ENCODE results near the gene TRIM10. TPM values are rescaled to one million over a fixed set of nuclear protein-coding genes. Genes with fewer than 3 reads are reported as not detected.

TRIM10 gene
- total and polyA plus RNA-seq, 2 experiments from 2014 or later = 0.31 TPM; not detected in 1

DNA sequence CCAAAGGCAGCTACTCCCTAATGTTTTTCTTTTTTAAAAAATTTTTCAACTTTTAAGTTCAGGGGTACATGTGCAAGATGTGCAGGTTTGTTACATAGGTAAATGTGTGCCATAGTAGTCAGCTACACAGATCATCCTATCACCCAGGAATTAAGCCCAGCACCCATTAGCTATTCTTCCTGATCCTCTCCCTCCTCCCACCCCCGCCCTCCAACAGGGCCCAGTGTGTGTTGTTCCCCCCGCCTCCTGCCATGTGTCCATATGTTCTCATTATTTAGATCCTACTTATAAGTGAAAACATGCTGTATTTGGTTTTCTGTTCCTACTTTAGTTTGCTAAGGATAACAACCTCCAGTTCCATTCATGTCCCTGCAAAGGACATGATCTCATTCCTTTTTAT lies 14.8 kb upstream of the TRIM10 start:
- H3K9me3 Mint-ChIP-seq = peaks cover under 1% of the 10 kb centered on the region; the same call in 1 of the 3 replicates
- ATAC-seq = no peak

More for the DNA sequence above, 14.8 kb upstream of the TRIM10 start:
- H3K36me3 ChIP-seq (ENCODE audit: insufficient read depth) = no peaks in the 10 kb centered on the region
- no peak overlapping the region for H3K27ac Mint-ChIP-seq
- H3K79me2 ChIP-seq (replicated peaks; ENCODE audit: insufficient read depth) = no peaks in the 10 kb centered on the region
- no peak overlapping the region for H3K27ac ChIP-seq (ENCODE audit: low read depth)
- peaks cover 42% of the 10 kb centered on the region for H3K27me3 ChIP-seq (ENCODE audit: insufficient read depth)
- H2AFZ ChIP-seq = no peak overlapping the region
- H3K36me3 Mint-ChIP-seq (ENCODE audit: low read depth) = no peaks in the 10 kb centered on the region
- no peaks in the 10 kb centered on the region for H3K4me1 ChIP-seq (ENCODE audit: insufficient read depth)
- H3K4me3 Mint-ChIP-seq = no peak overlapping the region
- 0 out of 2 replicates have a peak, but pooled peaks cover 1% of the 10 kb centered on the region for H3F3A ChIP-seq (replicated peaks; ENCODE audit: low read depth)
- TF ChIP-seq ZNF331 (CRISPR knock-in tag; IDR thresholded peaks at IDR 0.05; ENCODE audit: low read depth) (no peak), POLR2AphosphoS5 (IDR thresholded peaks at IDR 0.05; ENCODE audit: low read depth) (no peak), ZNF114 (CRISPR knock-in tag; IDR thresholded peaks at IDR 0.05) (no peak), STAT1 (IDR thresholded peaks at IDR 0.05; ENCODE audit: unreplicated experiment) (no peak), EZH2phosphoT487 (IDR thresholded peaks at IDR 0.05; ENCODE audit: unreplicated experiment) (no peak), ETS1 (IDR thresholded peaks at IDR 0.05) (no peak), ZNF462 (CRISPR knock-in tag; IDR thresholded peaks at IDR 0.05) (no peak), NANOG (IDR thresholded peaks at IDR 0.05; ENCODE audit: borderline replicate concordance) (no peak), JUNB (IDR thresholded peaks at IDR 0.05; ENCODE audit: unreplicated experiment) (no peak), CTCF (conservative IDR thresholded peaks at IDR 0.05; ENCODE audit: low read depth in 2 of 2) (no peak)
- peaks cover 9% of the 10 kb centered on the region; the same call in 2 of the 3 replicates for H3K4me1 Mint-ChIP-seq
- no peak overlapping the region for H3K4me2 ChIP-seq
- H3K4me3 ChIP-seq = no peak overlapping the region
- no peaks in the 10 kb centered on the region for H4K20me1 ChIP-seq (replicated peaks; ENCODE audit: insufficient read depth)
- H3K27me3 Mint-ChIP-seq (ENCODE audit: insufficient read depth, low read depth, poor library complexity) = peaks cover 30% of the 10 kb centered on the region
- no peak for DNase-seq (ENCODE audit: low spot score)
- H3K9me2 ChIP-seq (ENCODE audit: insufficient read depth) = no peaks in the 10 kb centered on the region

Data from GM23338 (cell line).